ENCODE measurements around the gene ERV3-1.
"Not testable (repeated sequence)": the region's sequence is repeated elsewhere in the genome, so short reads cannot be mapped to it uniquely, and the experiment has no call there.

- not testable (repeated sequence) for TF ChIP-seq CTCF, POLR2A (IDR thresholded peaks at IDR 0.05)
These were observed 39.1 kb upstream of the ERV3-1 start for GRCh38 chr7:65045589-65045988.

Measured in Peyer's patch (tissue), 4 donors.